DND-41 (cell line): ENCODE data around the gene BZW2.

Experiments used
- CTCF ChIP-seq: IDR thresholded peaks from 2 replicates; pipeline ENCODE4 v1.5.1; 2012; ENCODE audit warnings: borderline replicate concordance, low read length, moderate library complexity, mild to moderate bottlenecking; ENCODE audit not compliant: poor library complexity, severe bottlenecking; ENCODE audit errors: extremely low read depth
- EZH2 ChIP-seq: IDR thresholded peaks from 3 replicates; pipeline ENCODE4 v1.6.1; 2012; ENCODE audit warnings: borderline replicate concordance, low read depth, mild to moderate bottlenecking, moderate library complexity, low read length, inconsistent platforms; ENCODE audit not compliant: severe bottlenecking

GRCh38 chr7:16708980-16709379 lies 63.0 kb downstream of the BZW2 start:
- TF ChIP-seq CTCF: no peak
- no peak for TF ChIP-seq EZH2
